ENCODE data around the gene ZNHIT6.
"Not testable (repeated sequence)": the region's sequence is repeated elsewhere in the genome, so short reads cannot be mapped to it uniquely, and the experiment has no call there.

GRCh38 chr1:85639920-85640319 is 68.3 kb downstream of the ZNHIT6 start:
- not testable (repeated sequence) for TF ChIP-seq POLR2AphosphoS5 (IDR thresholded peaks at IDR 0.05; ENCODE audit: low read depth, low read length); TAF1 (IDR thresholded peaks at IDR 0.05; ENCODE audit: borderline replicate concordance, low read depth, low read length); MAX (IDR thresholded peaks at IDR 0.05; ENCODE audit: low read depth); JUND (IDR thresholded peaks at IDR 0.05); RAD21 (IDR thresholded peaks at IDR 0.05; ENCODE audit: low read length); RXRA (IDR thresholded peaks at IDR 0.05; ENCODE audit: borderline replicate concordance, low read depth); EZH2phosphoT487 (IDR thresholded peaks at IDR 0.05; ENCODE audit: borderline replicate concordance, low read depth); FOXM1 (IDR thresholded peaks at IDR 0.05; ENCODE audit: low read depth); EP300 (IDR thresholded peaks at IDR 0.05; ENCODE audit: borderline replicate concordance in 1 of 2, low read depth in 1 of 2, low read length in 1 of 2); RCOR1 (IDR thresholded peaks at IDR 0.05; ENCODE audit: low read length)
- TF ChIP-seq, protein P1, sequence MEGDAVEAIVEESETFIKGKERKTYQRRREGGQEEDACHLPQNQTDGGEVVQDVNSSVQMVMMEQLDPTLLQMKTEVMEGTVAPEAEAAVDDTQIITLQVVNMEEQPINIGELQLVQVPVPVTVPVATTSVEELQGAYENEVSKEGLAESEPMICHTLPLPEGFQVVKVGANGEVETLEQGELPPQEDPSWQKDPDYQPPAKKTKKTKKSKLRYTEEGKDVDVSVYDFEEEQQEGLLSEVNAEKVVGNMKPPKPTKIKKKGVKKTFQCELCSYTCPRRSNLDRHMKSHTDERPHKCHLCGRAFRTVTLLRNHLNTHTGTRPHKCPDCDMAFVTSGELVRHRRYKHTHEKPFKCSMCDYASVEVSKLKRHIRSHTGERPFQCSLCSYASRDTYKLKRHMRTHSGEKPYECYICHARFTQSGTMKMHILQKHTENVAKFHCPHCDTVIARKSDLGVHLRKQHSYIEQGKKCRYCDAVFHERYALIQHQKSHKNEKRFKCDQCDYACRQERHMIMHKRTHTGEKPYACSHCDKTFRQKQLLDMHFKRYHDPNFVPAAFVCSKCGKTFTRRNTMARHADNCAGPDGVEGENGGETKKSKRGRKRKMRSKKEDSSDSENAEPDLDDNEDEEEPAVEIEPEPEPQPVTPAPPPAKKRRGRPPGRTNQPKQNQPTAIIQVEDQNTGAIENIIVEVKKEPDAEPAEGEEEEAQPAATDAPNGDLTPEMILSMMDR (IDR thresholded peaks at IDR 0.05), result not testable (repeated sequence)
- TF ChIP-seq, protein P2, sequence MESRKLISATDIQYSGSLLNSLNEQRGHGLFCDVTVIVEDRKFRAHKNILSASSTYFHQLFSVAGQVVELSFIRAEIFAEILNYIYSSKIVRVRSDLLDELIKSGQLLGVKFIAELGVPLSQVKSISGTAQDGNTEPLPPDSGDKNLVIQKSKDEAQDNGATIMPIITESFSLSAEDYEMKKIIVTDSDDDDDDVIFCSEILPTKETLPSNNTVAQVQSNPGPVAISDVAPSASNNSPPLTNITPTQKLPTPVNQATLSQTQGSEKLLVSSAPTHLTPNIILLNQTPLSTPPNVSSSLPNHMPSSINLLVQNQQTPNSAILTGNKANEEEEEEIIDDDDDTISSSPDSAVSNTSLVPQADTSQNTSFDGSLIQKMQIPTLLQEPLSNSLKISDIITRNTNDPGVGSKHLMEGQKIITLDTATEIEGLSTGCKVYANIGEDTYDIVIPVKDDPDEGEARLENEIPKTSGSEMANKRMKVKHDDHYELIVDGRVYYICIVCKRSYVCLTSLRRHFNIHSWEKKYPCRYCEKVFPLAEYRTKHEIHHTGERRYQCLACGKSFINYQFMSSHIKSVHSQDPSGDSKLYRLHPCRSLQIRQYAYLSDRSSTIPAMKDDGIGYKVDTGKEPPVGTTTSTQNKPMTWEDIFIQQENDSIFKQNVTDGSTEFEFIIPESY (IDR thresholded peaks at IDR 0.05; ENCODE audit: borderline replicate concordance, low read depth), result not testable (repeated sequence)
- TF ChIP-seq, protein P3, sequence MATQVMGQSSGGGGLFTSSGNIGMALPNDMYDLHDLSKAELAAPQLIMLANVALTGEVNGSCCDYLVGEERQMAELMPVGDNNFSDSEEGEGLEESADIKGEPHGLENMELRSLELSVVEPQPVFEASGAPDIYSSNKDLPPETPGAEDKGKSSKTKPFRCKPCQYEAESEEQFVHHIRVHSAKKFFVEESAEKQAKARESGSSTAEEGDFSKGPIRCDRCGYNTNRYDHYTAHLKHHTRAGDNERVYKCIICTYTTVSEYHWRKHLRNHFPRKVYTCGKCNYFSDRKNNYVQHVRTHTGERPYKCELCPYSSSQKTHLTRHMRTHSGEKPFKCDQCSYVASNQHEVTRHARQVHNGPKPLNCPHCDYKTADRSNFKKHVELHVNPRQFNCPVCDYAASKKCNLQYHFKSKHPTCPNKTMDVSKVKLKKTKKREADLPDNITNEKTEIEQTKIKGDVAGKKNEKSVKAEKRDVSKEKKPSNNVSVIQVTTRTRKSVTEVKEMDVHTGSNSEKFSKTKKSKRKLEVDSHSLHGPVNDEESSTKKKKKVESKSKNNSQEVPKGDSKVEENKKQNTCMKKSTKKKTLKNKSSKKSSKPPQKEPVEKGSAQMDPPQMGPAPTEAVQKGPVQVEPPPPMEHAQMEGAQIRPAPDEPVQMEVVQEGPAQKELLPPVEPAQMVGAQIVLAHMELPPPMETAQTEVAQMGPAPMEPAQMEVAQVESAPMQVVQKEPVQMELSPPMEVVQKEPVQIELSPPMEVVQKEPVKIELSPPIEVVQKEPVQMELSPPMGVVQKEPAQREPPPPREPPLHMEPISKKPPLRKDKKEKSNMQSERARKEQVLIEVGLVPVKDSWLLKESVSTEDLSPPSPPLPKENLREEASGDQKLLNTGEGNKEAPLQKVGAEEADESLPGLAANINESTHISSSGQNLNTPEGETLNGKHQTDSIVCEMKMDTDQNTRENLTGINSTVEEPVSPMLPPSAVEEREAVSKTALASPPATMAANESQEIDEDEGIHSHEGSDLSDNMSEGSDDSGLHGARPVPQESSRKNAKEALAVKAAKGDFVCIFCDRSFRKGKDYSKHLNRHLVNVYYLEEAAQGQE (IDR thresholded peaks at IDR 0.05; ENCODE audit: low read depth, low read length), result not testable (repeated sequence)

Data from SK-N-SH (cell line).